Caco-2 (cell line): ENCODE results near the gene ST8SIA6. TPM values are rescaled to one million over a fixed set of nuclear protein-coding genes. Genes with fewer than 3 reads are reported as not detected.
A peak's percentile ranks its signal among the peaks of the same experiment; 100 is the strongest.

Experiments used
- BruUV-seq: library from RNA; stranded (reverse); fragments of 400-500 nt; replicated peaks from 2 replicates; lab custom pipeline; 2021; lab: Mats Ljungman, UMichigan
- CTCF ChIA-PET: fragments of 300-600 bp; sonication (Branson Sonifier 250); formaldehyde crosslinking; loops from one replicate; lab custom pipeline; 2022; ENCODE audit warnings: antibody characterized with exemption; lab: Charles Lee
- POLR2A ChIA-PET: fragments of 300-600 bp; sonication (Branson Sonifier 250); formaldehyde crosslinking; loops from one replicate; lab custom pipeline; 2022; ENCODE audit warnings: antibody characterized with exemption; lab: Charles Lee
- DNase-seq, 2 experiments: peaks; one replicate each; pipeline versions ENCODE4 v3.0.0 to v3.0.0-alpha.2; 2020 to 2022
- H3K27me3 ChIP-seq: replicated peaks from 2 replicates; pipeline ENCODE4 v1.6.0; 2011; ENCODE audit warnings: low read length; ENCODE audit not compliant: control insufficient read depth, insufficient read depth
- H3K36me3 ChIP-seq: 2 replicates; pipeline ENCODE4 v1.5.1; 2011; ENCODE audit warnings: low read length; ENCODE audit not compliant: control insufficient read depth, insufficient read depth
- H3K4me1 ChIP-seq: fragments of 250-450 bp; sonication (Bioruptor Pico); 2 replicates; pipeline ENCODE4 v1.5.1; 2020; ENCODE audit warnings: mild to moderate bottlenecking
- H3K4me3 ChIP-seq: 2 replicates; pipeline ENCODE4 v1.5.1; 2011; ENCODE audit warnings: low read depth, mild to moderate bottlenecking, control low read depth, low read length
- H3K9me3 ChIP-seq: fragments of 250-450 bp; sonication (Bioruptor Pico); 2 replicates; pipeline ENCODE4 v1.5.1; 2020; ENCODE audit warnings: mild to moderate bottlenecking, moderate library complexity
- H3K27ac Mint-ChIP-seq: one replicate; pipeline ENCODE4 v1.8.0; 2022; ENCODE audit warnings: mixed read lengths; ENCODE audit not compliant: unreplicated experiment
- H3K27me3 Mint-ChIP-seq: one replicate; pipeline ENCODE4 v1.8.0; 2022; ENCODE audit warnings: mixed read lengths; ENCODE audit not compliant: insufficient read depth, unreplicated experiment
- H3K36me3 Mint-ChIP-seq: one replicate; pipeline ENCODE4 v1.8.0; 2022; ENCODE audit warnings: mild to moderate bottlenecking, mixed read lengths; ENCODE audit not compliant: insufficient read depth, unreplicated experiment
- H3K4me1 Mint-ChIP-seq: one replicate; pipeline ENCODE4 v1.8.0; 2022; ENCODE audit warnings: low read depth, mixed read lengths; ENCODE audit not compliant: unreplicated experiment
- H3K4me3 Mint-ChIP-seq: one replicate; pipeline ENCODE4 v1.8.0; 2022; ENCODE audit warnings: mild to moderate bottlenecking, moderate library complexity, mixed read lengths; ENCODE audit not compliant: unreplicated experiment
- H3K9me3 Mint-ChIP-seq: one replicate; pipeline ENCODE4 v1.8.0; 2022; ENCODE audit warnings: mixed read lengths; ENCODE audit not compliant: unreplicated experiment
- intact Hi-C: fragments of 100-400 bp; cut with micrococcal nuclease; formaldehyde crosslinking; loops from one replicate; pipeline ENCODE4 v1.10.0; 2022; ENCODE audit not compliant: unreplicated experiment
- total RNA-seq: library from RNA; stranded (reverse); gene quantifications from 2 replicates; pipeline ENCODE4 v1.2.3, GENCODE V29; 2022
- TF ChIP-seq, protein P1 (sequence below), 2 experiments: fragments of 200-600 bp in 1 of 2; IDR thresholded peaks; 1 replicate in 1 of 2; 2 replicates in 1 of 2; pipeline versions ENCODE4 v1.5.1 to v1.8.0; 2011 to 2022; ENCODE audit warnings: antibody characterized with exemption in 1 of 2, control low read depth in 1 of 2, inconsistent platforms in 1 of 2, low read depth in 1 of 2, low read length in 1 of 2, mild to moderate bottlenecking in 1 of 2, moderate library complexity in 1 of 2; ENCODE audit not compliant: insufficient read depth in 1 of 2, severe bottlenecking in 1 of 2, unreplicated experiment in 1 of 2

ST8SIA6 gene
- total RNA-seq, 1 experiment from 2014 or later: 0.16 TPM

DNA sequence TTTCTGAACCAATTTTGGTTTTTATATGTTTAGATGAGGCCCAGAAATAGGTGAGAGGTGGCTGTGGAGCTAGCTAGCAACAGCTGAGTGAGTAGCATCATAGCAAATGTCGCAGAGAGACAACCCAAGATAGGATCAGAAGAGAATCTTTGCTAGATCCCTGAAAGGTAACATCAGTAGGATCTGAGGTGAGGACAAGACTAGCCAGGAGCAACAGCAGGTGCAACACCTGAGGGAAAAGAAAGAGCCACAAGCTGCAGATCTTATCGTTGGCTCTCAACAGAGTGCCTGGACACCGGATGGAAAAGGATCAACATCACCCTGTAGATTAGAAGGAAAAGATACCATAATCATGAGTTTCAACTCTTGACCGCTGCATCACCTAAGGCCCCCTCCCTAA is 4.4 kb downstream of the ST8SIA6 start:
- ChIA-PET POLR2A (no interaction called here), CTCF (no interaction called here)
- Histone ChIP-seq H3K9me3 (peaks cover 8% of the 10 kb centered on the region), H3K4me1 (peaks cover 14% of the 10 kb centered on the region), H3K27me3 (peaks cover 2% of the 10 kb centered on the region; the same call in 1 of the 2 replicates), H3K36me3 (no peaks in the 10 kb centered on the region), H3K4me3 (no peak overlapping the region)
- no peak overlapping the region for H3K4me3 Mint-ChIP-seq
- H3K36me3 Mint-ChIP-seq: no peaks in the 10 kb centered on the region
- H3K9me3 Mint-ChIP-seq: peaks cover 11% of the 10 kb centered on the region
- H3K27ac Mint-ChIP-seq: no peak overlapping the region
- TF ChIP-seq, protein P1, sequence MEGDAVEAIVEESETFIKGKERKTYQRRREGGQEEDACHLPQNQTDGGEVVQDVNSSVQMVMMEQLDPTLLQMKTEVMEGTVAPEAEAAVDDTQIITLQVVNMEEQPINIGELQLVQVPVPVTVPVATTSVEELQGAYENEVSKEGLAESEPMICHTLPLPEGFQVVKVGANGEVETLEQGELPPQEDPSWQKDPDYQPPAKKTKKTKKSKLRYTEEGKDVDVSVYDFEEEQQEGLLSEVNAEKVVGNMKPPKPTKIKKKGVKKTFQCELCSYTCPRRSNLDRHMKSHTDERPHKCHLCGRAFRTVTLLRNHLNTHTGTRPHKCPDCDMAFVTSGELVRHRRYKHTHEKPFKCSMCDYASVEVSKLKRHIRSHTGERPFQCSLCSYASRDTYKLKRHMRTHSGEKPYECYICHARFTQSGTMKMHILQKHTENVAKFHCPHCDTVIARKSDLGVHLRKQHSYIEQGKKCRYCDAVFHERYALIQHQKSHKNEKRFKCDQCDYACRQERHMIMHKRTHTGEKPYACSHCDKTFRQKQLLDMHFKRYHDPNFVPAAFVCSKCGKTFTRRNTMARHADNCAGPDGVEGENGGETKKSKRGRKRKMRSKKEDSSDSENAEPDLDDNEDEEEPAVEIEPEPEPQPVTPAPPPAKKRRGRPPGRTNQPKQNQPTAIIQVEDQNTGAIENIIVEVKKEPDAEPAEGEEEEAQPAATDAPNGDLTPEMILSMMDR (IDR thresholded peaks at IDR 0.05; ENCODE audit: insufficient read depth in 1 of 2, low read depth in 1 of 2, low read length in 1 of 2, severe bottlenecking in 1 of 2, unreplicated experiment in 1 of 2): no peak
- H3K27me3 Mint-ChIP-seq: peaks cover 27% of the 10 kb centered on the region
- H3K4me1 Mint-ChIP-seq: peaks cover 7% of the 10 kb centered on the region
- no peak for DNase-seq
- BruUV-seq: no TSS peak
- intact Hi-C loops: no loop called here

GRCh38 chr10:17445400-17445998 is 8.9 kb downstream of the ST8SIA6 start:
- Histone ChIP-seq H3K36me3 (no peaks in the 10 kb centered on the region), H3K27me3 (no peaks in the 10 kb centered on the region), H3K9me3 (peaks cover 8% of the 10 kb centered on the region), H3K4me1 (peaks cover 5% of the 10 kb centered on the region; the same call in 1 of the 2 replicates), H3K4me3 (no peak overlapping the region)
- CTCF ChIA-PET: no interaction called here
- H3K4me3 Mint-ChIP-seq: no peak overlapping the region
- intact Hi-C loops: no loop called here
- no TSS peak for BruUV-seq
- DNase-seq: peak in 1 of 2 experiments; percentile 28
- no peak overlapping the region for H3K27ac Mint-ChIP-seq
- TF ChIP-seq, protein P1 (IDR thresholded peaks at IDR 0.05; ENCODE audit: insufficient read depth in 1 of 2, low read depth in 1 of 2, low read length in 1 of 2, severe bottlenecking in 1 of 2, unreplicated experiment in 1 of 2): no peak
- H3K9me3 Mint-ChIP-seq: peaks cover 11% of the 10 kb centered on the region
- POLR2A ChIA-PET: no interaction called here
- peaks cover 16% of the 10 kb centered on the region for H3K27me3 Mint-ChIP-seq
- no peaks in the 10 kb centered on the region for H3K36me3 Mint-ChIP-seq
- peaks cover 17% of the 10 kb centered on the region for H3K4me1 Mint-ChIP-seq

- H3K4me3 ChIP-seq: no peak overlapping the region
- Mint-ChIP-seq H3K4me3 (no peak overlapping the region), H3K4me1 (peaks cover 17% of the 10 kb centered on the region), H3K9me3 (peaks cover 3% of the 10 kb centered on the region), H3K27me3 (peaks cover 7% of the 10 kb centered on the region), H3K27ac (no peak overlapping the region), H3K36me3 (no peaks in the 10 kb centered on the region)
- TF ChIP-seq, protein P1 (IDR thresholded peaks at IDR 0.05; ENCODE audit: insufficient read depth in 1 of 2, low read depth in 1 of 2, low read length in 1 of 2, severe bottlenecking in 1 of 2, unreplicated experiment in 1 of 2): no peak
- H3K9me3 ChIP-seq: peaks cover 6% of the 10 kb centered on the region
- no peaks in the 10 kb centered on the region for H3K36me3 ChIP-seq
- no peaks in the 10 kb centered on the region for H3K27me3 ChIP-seq
- no TSS peak for BruUV-seq
- POLR2A ChIA-PET: no interaction called here
- CTCF ChIA-PET: interaction anchor here (0.6 kb wide), 1 partner anchor 30 kb away, joined by 3 read pairs; no protein-coding TSS in a partner anchor
- DNase-seq: no peak
- peaks cover 5% of the 10 kb centered on the region; the same call in 1 of the 2 replicates for H3K4me1 ChIP-seq
- intact Hi-C loops: no loop called here
These were observed 10.0 kb downstream of the ST8SIA6 start for GRCh38 chr10:17444388-17444714.
